Fibroblast of the conjunctiva (primary cell): Measurements from ENCODE around the gene CREB3L2.
"Not testable (repeated sequence)": the region's sequence is repeated elsewhere in the genome, so short reads cannot be mapped to it uniquely, and the experiment has no call there.

ENCODE experiments used
- DNase-seq: peaks from one replicate; pipeline ENCODE4 v3.0.0-alpha.2; 2010; ENCODE audit warnings: low read depth

CREB3L2 gene

DNA sequence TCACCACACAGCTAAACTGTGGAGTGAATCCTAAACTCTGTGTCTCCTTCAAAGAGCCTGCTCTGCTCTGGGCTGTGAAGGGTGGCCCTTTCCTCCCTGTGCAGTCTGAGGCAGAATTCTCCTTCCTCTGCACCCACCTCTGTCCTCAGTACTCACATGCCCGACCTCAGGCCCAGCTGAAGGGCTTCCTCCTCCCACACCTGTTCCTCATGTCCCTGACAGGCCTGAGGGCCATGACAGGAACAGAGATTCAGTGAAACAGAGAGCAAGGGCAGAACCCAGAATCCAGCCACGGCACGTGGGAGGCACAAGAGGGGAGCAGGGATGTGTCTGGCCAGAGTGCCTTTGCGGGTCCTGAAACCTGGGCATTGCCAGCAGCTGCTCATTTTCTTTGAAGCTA, 13.9 kb downstream of the CREB3L2 start:
- no peak for DNase-seq

DNA sequence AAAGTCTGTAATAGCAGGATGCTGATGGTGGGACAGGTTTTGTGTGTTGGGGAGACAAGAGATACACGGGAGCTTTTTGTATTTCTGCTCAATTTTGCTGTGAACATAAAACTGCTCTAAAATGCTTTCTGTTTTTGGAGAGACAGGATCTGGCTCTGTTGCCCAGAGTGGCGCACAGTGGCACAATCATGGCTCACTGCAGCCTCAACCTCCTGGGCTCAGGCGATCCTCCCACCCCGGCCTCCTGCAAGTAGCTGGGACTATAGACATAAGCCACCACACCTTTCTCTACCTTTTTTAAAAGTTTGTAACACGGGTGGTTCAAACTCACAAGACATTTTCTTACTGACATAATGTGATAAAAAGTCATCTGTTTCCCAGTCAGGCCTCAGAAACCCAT, 14.3 kb downstream of the CREB3L2 start:
- DNase-seq: no peak

DNA sequence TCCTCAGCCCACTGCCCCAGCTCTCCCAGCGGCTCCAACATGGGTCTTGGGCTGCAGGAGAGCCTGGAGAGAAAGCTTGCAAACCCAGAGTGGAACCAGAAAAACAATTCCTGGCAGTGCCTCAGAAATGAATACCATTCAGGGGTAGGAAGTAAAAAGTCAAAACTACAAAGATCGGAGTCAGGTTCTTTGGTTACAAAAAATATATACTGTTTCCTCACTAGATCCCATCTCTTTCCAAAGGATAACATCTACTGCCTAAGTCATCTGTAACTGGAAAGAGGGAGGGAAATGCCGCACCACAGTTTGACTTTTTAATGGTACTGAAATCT, 14.9 kb downstream of the CREB3L2 start:
- no peak for DNase-seq

DNA sequence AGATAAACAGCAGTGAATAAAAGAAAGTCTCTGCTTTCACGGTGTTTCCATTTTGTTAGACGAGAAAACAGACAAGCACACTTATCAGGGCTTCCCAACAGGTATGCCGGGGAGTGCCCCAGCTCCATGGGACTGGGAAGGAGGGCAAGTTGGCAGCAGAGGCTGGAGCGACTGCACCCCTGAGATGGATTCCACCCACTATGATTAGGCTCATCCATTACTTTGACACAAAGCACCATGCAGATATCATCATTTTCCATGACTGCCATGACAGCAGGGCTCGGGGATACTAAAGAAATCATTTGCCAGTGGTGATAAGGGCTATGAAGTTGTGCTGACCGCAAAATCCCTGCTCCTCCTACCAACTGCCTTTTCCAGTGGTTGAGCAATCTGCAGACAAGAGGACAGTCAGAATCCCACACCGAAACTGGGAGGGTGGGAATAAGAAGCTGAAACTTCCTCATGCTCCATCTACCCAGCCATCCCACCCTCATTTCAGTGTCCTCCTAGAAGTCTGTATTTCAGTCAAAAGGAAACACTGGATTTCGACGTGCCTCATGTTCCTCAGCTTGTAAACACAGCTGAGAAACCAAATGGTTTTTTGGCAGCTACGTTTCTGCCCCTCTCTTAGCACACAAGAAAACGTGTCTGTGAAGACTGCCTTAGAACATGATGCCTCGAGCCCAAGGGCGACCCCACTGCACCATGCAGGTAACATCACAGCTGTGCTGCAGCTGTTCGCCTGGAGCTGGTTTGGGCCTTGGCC, 15.5 kb downstream of the CREB3L2 start:
- DNase-seq: no peak

DNA sequence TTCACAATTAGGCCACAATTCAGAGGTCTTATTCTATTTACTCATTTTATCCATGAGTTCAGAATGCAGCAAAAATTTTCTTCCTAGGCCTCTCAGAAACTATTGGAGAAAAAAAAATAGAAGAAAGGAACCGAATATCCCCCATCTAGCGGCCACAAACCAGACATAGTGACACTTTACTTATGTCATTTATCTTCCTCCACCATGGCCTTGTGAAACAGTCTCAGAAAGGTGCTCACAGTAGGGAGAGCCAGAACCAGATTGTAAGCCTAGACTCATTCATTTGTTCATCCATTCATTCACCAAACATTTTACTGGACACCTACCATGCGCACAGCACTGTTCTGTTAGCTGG, 16.0 kb downstream of the CREB3L2 start:
- no peak for DNase-seq

DNA sequence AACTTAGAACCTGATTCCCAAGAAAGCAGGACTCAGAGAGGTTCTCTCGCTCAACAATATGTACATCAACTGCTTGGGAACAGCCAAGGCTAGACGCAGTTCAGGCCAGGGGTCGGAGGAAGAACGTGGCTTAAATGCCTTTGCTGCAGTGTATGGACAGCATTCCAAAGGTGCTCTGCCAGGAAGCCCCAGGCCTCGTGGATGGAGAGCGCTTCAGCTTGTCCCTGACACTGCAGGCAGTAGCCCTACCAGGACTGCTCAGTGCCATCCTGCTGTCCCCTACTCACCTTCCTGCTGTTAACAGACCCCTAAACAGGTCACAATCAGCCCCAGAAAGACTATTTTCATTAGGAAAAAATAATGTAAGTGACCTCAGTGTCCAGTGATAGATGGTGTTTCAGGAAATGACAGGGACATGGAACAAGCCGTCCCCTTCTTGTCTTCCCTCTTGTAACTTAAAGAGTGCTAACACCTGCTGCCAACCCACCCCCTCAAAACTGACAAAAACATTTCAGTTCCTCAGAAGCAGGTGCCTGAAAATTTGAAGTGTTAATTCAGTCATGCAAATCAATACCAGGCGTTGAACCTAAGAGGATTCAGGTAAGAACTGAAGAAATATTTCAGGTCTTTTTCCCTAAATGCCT, 16.5 kb downstream of the CREB3L2 start:
- no peak for DNase-seq

DNA sequence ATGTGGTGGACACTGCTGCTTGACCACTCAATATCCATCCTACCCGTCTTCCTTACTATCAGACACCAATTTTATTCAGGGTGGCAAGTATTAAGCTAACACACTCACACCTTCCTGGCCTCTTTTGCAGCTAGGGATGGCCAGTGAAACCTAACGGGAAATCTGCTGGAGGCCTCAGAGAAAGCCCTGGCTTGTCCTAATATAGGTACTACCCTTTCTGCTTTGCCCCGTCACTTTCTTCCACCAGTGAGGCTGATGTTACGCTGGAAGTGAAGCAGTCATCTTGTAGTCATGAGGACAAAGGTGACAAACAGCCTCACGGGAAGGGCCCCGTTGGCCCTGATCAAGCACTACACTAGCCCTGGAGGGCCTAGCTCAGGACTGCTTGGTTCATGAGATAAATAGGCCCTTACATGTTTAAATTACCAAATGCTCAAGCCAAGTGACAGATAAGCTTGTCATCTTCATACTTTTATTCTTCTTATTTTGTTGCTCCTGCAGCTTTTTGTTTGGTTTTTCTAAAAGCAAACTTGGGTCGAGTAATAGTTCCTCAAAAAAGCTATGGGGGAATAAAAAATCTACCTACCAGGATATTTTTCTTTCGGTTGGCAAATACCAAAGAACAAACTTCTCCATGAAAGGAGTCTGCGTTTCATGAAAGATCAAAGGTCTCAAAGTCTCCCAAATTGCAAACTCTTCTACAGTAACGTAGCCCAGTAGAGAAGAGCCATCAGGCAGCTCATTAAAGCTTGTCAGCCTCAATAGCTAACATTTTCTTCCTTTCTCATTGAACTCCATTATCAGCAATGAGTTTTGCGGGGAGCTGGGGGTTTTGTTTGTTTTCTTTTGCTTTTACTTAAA, 17.5 kb downstream of the CREB3L2 start:
- DNase-seq: no peak

DNA sequence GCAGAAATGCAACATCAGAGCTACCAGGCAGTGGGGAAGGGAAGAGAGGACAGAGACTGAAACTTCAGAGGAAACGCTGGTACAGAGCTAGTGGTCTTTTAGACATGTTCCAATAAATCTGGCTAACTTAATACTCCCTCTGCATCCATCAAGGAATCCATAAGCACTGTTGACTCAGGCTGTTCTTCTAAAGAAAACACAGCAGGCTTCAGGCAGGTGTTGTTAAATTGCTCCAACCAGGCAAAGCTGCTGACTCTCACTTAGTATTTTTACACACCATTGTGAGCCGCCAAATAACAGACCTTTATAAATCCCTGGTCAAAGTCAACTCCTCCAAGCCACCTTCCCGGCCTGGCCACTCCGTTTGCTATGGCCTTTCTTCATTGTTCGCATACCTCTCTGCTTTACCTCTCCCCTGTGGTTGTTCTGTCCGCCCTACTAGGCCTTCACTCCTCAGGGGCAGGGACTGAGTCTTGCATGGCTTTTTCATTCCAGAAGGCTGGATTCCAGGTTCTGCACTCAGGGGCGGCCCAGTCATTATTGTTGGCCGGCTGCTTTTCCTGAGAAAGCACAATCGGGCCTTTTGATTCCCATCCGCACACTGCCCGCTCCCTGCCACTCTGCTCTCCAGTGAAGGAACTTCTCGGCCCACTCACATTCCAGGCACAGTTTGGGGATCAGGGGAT, 18.4 kb downstream of the CREB3L2 start:
- DNase-seq: no peak

DNA sequence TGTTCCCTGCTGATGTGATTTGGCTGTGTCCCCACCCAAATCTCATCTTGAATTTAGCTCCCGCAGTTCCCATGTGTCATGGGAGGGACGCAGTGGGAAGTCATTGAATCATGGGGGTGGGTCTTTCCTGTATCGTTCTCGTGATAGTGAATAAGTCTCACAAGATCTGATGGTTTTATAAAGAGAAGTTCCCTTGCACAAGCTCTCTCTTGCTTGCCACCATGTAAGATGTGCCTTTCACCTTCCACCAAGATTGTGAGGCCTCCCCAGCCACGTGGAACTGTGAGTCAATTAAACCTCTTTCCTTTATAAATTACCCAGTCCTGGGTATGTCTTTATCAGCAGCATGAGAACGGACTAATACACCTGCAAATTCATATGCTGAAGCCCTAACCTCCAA, 19.5 kb downstream of the CREB3L2 start:
- DNase-seq: not testable (repeated sequence)

DNA sequence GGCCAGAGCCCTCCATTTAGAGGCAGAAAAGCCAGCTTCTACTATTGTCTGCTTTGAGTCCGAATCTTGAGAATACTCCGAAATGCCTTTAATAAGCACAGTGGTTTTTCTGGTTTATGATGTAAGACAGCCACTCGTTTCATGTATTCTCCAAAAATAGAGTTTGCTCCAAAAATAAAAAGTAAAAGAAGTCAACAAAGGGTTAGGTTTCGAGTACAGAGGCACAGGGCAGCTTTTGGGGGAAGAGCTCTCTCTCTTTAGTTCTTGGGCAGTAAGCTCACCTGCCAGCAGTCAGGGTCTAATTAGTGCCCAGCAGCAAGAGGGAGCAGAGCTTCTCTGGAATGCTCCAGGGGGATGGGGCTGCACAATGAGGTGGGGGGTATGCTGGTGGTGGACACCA, 20.2 kb downstream of the CREB3L2 start:
- DNase-seq: no peak

DNA sequence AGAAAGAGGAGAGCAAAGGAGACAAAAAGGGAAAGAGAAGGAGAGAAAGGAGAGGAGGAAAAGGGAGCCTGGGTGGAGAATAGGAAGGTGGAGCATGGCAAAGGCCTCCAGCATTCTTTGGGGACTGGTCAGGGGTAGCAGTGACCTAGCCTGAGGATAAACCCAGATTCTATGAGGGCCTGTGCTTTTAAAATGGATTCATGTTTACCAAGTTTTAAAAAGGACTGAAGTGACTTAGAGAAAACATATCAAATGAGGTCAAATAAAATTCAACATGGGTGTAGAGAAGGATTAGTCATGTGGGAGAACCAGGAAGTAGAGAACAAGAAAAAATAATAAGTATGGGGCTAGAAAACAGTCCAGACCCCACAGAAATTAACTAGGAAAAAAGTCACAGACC, 20.7 kb downstream of the CREB3L2 start:
- DNase-seq: no peak

DNA sequence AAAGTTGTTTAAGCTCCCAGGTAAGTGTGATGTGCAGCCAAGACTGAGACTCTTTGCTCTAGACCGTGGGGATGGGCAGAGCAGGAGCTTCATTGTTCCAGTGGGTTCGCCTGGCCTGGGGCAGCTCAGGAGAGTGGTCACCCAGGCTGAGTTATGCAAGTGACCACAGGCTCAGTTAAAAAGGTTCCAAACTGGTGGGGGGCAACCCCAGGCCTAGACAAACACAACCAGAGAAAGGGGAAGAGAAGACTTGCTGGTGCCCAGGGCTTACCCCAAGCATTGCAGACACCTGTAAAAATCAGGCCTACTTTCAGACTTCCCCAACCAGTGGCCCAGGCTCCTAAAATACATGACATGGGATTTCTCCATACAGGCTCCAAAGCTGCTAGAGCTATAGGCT, 21.6 kb downstream of the CREB3L2 start:
- DNase-seq: no peak

DNA sequence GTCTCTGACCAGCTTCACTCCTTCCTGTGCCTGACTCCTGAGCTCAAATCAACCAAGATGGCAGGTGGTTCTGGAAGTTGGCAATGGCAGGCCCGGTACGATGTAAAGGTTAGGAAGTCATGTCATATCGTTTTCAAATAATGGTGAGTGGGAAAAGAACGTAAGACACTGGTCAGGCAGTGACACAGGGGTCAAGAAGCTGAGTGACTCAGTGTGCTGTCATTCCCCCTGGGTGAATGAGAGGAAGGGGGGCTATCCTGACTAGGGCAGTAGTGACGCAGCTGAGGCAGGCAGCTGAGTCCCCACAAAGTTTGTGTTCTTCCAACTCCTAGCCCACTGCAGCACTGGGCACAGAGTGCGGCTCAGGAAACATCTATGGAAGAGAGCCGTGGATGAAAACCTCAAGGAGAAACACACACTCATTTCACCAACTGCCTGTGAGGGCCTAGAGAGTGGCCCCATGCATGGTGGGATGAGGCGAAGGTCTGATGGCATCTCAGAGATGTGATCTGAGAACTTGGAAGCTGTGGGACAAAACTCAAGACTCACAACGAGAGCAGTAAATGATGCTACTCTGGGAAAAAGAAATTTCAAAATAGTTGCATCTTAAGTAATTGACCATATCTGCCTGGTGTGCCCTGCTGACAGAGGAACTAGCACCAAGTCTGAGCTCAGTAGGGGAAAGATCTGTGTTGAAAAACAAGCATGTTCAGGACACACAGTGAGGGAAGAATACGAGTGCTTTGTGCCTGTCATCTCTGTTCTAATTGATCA, 23.2 kb downstream of the CREB3L2 start:
- DNase-seq: peak; percentile 79

DNA sequence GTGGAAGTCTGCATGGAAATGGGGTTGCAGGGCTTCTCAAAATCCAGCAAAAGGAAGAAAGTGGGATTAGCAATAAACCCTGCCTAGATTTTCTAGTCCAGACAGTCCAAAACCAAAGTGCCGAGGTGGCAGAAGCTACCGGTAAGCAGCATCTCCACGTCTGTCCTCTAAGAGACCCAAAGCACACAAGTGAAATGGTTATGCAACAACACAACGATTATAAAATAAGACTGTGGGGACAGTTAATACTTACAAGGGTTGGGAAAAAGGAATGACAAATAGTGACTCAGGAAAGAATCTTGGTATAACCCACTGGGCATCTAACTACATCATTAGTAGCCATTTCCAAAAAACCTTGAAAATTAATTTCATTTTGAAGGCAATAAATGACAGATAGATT, 24.7 kb downstream of the CREB3L2 start:
- DNase-seq: no peak

DNA sequence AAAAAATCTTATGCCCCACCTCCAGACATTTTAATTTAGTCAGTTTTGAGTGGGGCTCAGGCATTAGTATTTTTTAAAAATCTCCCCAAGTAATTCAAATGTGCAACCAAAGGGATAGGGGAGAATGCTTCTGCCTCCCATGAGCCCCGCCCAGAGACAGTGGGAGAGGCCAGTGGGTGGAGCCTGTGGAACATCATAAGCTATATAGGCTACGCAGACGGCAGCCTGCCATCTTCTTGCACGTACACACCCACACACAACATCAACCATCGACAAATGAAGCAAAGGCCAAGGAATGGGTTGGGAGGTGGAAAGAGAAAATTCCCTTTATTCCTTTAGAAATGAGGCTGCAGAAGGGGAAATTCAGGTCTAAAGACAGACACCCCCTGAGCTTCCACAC, 25.2 kb downstream of the CREB3L2 start:
- no peak for DNase-seq

DNA sequence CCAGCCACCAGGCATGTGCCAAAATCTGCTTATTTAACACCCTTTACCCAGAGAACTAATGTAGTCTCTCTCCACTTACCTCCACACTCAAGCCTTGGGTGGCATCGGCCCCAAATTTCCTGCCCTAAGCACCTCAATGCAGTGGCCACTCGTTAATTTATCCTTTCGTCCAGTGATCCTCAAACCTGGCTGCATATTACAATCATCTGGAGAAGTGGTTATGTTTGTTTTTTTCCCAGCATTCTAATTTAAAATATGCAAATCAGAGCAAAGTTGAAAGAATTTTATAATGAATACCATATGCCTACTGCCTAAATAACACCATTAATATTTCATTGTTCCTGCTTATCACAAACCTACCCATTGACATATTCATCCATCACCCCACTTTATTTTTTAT, 25.7 kb downstream of the CREB3L2 start:
- DNase-seq: no peak

DNA sequence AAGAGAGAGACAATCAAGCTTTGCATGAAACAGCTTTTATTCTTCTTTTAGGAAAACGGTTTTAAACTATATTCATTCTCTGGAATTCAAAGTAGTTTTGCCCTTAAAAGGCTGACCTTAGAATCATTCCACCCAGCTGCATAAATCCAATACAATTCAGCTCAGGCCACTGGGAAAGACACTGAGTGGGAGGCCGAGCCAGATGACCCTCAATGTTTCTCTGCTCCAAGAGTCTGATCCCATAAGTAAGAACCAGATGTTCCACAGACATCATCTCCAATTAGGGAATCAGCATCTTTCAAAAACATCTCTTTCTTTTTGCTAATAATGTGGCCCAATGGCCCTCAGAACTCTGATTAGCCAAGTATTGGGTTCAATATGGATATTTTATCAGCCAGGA, 26.1 kb downstream of the CREB3L2 start:
- no peak for DNase-seq

DNA sequence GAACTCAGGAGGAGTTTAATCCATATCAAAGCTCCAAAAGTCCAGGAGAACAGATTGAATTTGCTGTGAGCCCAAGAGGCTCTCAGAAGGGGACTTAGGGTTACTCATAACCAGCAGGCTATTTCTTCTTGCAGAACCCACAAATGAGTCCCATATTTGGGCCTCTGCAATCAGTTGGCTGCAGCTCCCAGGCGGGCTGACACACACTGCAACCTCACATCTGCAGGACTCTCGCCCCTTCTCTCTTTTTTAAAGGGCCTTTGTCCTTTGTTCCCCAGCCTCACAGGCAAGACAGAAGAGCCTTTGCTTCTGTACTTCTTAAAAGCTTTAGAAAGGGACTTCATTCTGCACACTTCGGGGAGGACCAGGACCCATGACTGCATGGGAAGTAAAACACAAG, 26.7 kb downstream of the CREB3L2 start:
- no peak for DNase-seq

DNA sequence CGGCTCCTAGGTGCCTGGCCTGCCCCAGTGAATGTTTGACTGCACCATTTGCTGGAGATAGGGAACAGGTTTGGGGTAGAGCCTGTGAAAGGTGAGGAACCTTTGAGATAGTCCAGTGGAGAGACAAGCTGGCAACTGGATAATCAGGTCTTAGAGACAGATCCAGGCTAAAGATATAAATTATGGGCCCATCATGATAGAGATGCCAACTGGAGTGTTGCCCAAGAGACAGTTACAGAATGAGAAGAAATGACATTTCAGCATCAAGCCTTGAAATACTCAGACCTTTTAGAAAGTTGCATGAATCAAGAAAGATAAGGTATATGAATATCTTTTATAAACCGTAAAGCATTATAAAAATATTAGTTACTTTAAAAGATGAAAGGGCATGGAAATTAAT, 27.1 kb downstream of the CREB3L2 start:
- no peak for DNase-seq

DNA sequence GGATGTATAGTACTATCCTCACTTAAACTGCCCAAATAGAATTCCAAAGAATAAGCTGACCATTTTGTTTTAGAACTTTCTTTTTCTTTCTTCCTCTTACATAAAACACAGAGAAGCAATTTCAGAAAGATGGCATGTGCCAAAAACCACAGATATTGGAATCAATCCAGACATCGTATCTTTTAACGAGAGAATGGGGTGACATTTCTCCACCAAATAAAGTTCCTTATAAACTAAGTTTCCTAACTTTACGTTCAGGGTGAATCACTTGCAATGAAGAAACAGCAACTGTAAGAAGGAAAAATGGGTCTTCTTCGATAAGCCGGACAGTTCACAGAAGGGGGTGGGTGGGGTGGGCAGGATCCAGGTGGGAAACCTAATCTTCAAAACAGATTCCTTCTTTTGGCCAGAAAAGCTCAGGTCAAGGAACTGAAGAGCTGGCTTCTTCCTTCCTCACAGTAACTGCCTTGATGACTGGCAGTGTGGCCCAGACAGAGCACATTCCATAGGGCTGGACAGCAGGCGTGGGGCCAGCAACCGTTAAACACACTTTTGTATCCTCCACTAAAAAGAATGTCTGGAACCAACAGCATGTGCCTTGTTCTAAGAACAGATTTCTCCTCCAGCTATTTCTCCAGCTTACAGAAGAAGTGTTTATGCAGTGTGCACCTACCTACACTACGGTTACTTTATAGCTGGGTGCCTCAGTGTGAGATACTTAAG, 31.5 kb downstream of the CREB3L2 start:
- peak; percentile 49 for DNase-seq

DNA sequence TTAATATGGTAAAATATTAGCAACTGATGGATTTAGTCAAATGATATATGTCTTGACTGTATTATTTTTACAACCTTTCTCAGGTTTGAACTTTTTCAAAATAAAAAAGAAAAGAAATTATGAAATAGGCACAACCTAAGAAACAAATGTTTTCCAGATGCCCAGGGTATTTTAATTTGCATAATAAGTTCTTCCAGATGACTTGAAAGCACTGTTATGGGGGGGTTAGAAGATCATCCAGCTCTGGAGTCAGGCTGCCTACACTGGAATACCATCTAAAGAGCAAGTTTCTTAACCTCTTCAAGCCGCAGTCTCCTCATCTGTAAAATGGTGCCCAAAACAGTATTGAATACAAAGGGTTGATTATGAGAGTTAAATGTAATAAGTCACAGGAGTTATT, 32.1 kb downstream of the CREB3L2 start:
- no peak for DNase-seq
